GM21381 (cell line): ENCODE results near the gene CAV3.

Source experiments
- ATAC-seq: cut with Tn5 transposase; IDR thresholded peaks from one replicate; pipeline ENCODE4 v1.9.1; 2021; ENCODE audit warnings: mild to moderate bottlenecking, moderate library complexity; ENCODE audit not compliant: unreplicated experiment

Gene CAV3

GRCh38 chr3:8760506-8760905, 26.9 kb downstream of the CAV3 start:
- ATAC-seq: no peak

GRCh38 chr3:8761866-8762265, 28.3 kb downstream of the CAV3 start:
- no peak for ATAC-seq

GRCh38 chr3:8762607-8763377, 29.2 kb downstream of the CAV3 start:
- no peak for ATAC-seq

- no peak for ATAC-seq
Measured at GRCh38 chr3:8764528-8764927, 30.9 kb downstream of the CAV3 start.

- ATAC-seq: no peak
Measured at GRCh38 chr3:8765528-8765927, 31.9 kb downstream of the CAV3 start.

GRCh38 chr3:8766148-8766547, 32.5 kb downstream of the CAV3 start:
- ATAC-seq: no peak

GRCh38 chr3:8767256-8767666, 33.7 kb downstream of the CAV3 start:
- ATAC-seq: no peak

- ATAC-seq: peak; percentile 49
Measured at GRCh38 chr3:8767667-8768363, 34.2 kb downstream of the CAV3 start.

- ATAC-seq: peak; percentile 29
Measured at GRCh38 chr3:8768364-8769087, 34.9 kb downstream of the CAV3 start.

- peak; percentile 78 for ATAC-seq
Measured at GRCh38 chr3:8769088-8769822, 35.7 kb downstream of the CAV3 start, which contains the start of gene OXTR. Gene OXTR, minus strand, starts transcription at chr3:8769613. Its CDS starts 1,426 bp downstream, at chr3:8768187.

GRCh38 chr3:8773941-8774542, 40.4 kb downstream of the CAV3 start:
- no peak for ATAC-seq

- no peak for ATAC-seq
Measured at GRCh38 chr3:8775181-8775580, 41.6 kb downstream of the CAV3 start.

GRCh38 chr3:8775602-8776001, 42.0 kb downstream of the CAV3 start:
- ATAC-seq: no peak

GRCh38 chr3:8776406-8776805, 42.8 kb downstream of the CAV3 start:
- no peak for ATAC-seq

GRCh38 chr3:8777201-8777977, 43.8 kb downstream of the CAV3 start:
- ATAC-seq: no peak

- ATAC-seq: no peak
Measured at GRCh38 chr3:8777978-8778267, 44.3 kb downstream of the CAV3 start.

GRCh38 chr3:8778475-8778874, 44.9 kb downstream of the CAV3 start:
- ATAC-seq: no peak

GRCh38 chr3:8780279-8780678, 46.7 kb downstream of the CAV3 start:
- no peak for ATAC-seq

- ATAC-seq: no peak
Measured at GRCh38 chr3:8784676-8785435, 51.3 kb downstream of the CAV3 start.
